Activated T-helper 17 cell treated with anti-CD3 and anti-CD28 coated beads, Interleukin-2, amount 50 U/mL, for 72 hours (primary cell): Measurements from ENCODE around the gene HRNR. TPM values are rescaled to one million over a fixed set of nuclear protein-coding genes. Genes with fewer than 3 reads are reported as not detected.
"Not testable (repeated sequence)": the region's sequence is repeated elsewhere in the genome, so short reads cannot be mapped to it uniquely, and the experiment has no call there.

Source experiments
- ATAC-seq: fragments of 150-1000 bp; cut with Tn5 transposase; replicated peaks from 2 replicates; pipeline ENCODE4 v1.10.0; 2021; ENCODE audit warnings: mild to moderate bottlenecking, moderate library complexity
- H3K27ac Mint-ChIP-seq: one replicate; pipeline ENCODE4 v1.8.0; 2022; ENCODE audit warnings: mixed read lengths
- H3K27me3 Mint-ChIP-seq: one replicate; pipeline ENCODE4 v1.8.0; 2022; ENCODE audit warnings: mixed read lengths
- H3K36me3 Mint-ChIP-seq: one replicate; pipeline ENCODE4 v1.8.0; 2022; ENCODE audit warnings: low read depth, mild to moderate bottlenecking, mixed read lengths
- H3K4me1 Mint-ChIP-seq: one replicate; pipeline ENCODE4 v1.8.0; 2022; ENCODE audit warnings: mixed read lengths
- H3K4me3 Mint-ChIP-seq: one replicate; pipeline ENCODE4 v1.8.0; 2022; ENCODE audit warnings: mild to moderate bottlenecking, mixed read lengths
- H3K9me3 Mint-ChIP-seq: one replicate; pipeline ENCODE4 v1.8.0; 2022; ENCODE audit warnings: mixed read lengths
- total RNA-seq, 2 donors: library from RNA; stranded (reverse); gene quantifications; one replicate each; pipeline ENCODE4 v1.2.3, GENCODE V29; 2022

Gene HRNR
- not detected for total RNA-seq

- H3K27me3 Mint-ChIP-seq: peaks cover 33% of the 10 kb centered on the region
- no peak within 1 kb of the TSS for H3K4me3 Mint-ChIP-seq
- no peak for ATAC-seq
- H3K27ac Mint-ChIP-seq: no peak within 1 kb of the TSS
- peaks cover 1% of the 10 kb centered on the region for H3K9me3 Mint-ChIP-seq
- no peaks in the 10 kb centered on the region for H3K4me1 Mint-ChIP-seq
- H3K36me3 Mint-ChIP-seq: no peaks in the 10 kb centered on the region
Observed at GRCh38 chr1:152224093-152224492, at the start of gene HRNR. TSS of gene HRNR (minus strand) at chr1:152224193. CDS start at chr1:152223253, 940 bp downstream.

GRCh38 chr1:152256394-152256793, 32.4 kb upstream of the HRNR start:
- not testable (repeated sequence) for ATAC-seq, H3K4me3 Mint-ChIP-seq, H3K9me3 Mint-ChIP-seq, H3K36me3 Mint-ChIP-seq, H3K27ac Mint-ChIP-seq, H3K4me1 Mint-ChIP-seq
- H3K27me3 Mint-ChIP-seq: peaks cover 21% of the 10 kb centered on the region

- Mint-ChIP-seq H3K27me3 (peaks cover 25% of the 10 kb centered on the region), H3K4me1 (no peaks in the 10 kb centered on the region), H3K36me3 (no peaks in the 10 kb centered on the region), H3K27ac (no peak overlapping the region), H3K4me3 (no peak overlapping the region), H3K9me3 (no peaks in the 10 kb centered on the region)
- ATAC-seq: no peak
Observed at GRCh38 chr1:152252157-152252556, 28.2 kb upstream of the HRNR start.

DNA sequence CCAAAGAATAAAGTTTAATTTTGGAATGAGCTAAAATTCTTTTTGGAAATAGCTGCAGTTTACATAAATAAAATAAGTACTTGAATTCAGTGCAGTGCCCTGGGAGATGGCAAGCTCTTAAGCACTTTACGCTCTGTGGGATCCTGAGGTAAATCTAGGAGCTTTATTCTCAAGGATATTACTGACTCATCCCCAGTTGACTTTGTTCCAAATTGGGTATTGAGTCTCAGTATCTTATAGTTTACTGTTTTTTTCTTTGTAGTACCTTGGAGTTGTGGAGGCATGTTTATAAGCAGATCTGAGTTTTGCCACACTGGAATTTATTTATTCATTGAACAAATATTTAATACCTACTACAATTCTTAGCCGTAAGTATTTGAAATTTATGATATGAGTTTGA, 27.4 kb upstream of the HRNR start:
- Mint-ChIP-seq H3K9me3 (no peaks in the 10 kb centered on the region), H3K27ac (no peak overlapping the region), H3K4me1 (no peaks in the 10 kb centered on the region), H3K4me3 (no peak overlapping the region), H3K27me3 (peaks cover 29% of the 10 kb centered on the region), H3K36me3 (no peaks in the 10 kb centered on the region)
- no peak for ATAC-seq

- peaks cover 33% of the 10 kb centered on the region for H3K27me3 Mint-ChIP-seq
- no peak for ATAC-seq
Observed at GRCh38 chr1:152247316-152247715, 23.3 kb upstream of the HRNR start.

DNA sequence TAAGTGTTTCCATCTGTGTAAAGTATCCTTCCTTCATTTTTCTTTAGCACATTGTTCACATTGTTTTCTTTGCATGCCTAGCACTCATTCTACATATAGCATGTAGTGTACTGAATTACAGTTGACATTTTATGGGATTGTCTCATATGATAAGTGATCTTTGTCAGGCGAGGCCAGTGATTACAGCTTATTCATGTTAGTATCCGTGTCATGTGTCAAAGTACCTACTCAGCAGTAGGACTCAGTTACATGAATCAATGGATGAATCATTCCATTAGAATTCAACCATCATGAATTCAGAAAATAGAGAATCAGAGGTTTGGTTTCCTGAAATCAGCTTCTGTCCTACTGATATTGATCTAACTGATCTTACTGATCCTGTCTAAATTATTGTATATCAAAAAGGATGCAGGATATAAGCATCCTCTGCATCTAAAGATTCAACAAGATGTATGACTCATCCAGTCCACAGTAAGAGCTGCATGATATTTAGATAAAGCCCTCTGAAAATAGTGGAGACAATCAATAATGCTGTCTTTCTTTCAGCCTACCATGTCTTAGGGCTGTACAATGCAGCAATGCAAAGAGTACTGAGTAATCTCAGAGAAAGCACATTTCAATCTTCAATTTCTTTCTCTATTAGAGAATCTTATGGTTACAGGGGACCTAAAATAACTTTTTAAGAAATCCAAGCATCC, 20.7 kb upstream of the HRNR start:
- H3K27me3 Mint-ChIP-seq: peaks cover 44% of the 10 kb centered on the region
- ATAC-seq: no peak
- no peaks in the 10 kb centered on the region for H3K36me3 Mint-ChIP-seq
- no peaks in the 10 kb centered on the region for H3K4me1 Mint-ChIP-seq
- H3K9me3 Mint-ChIP-seq: peaks cover 4% of the 10 kb centered on the region
- no peak overlapping the region for H3K4me3 Mint-ChIP-seq
- no peak overlapping the region for H3K27ac Mint-ChIP-seq

More at GRCh38 chr1:152247316-152247715, 23.3 kb upstream of the HRNR start:
- Mint-ChIP-seq H3K27ac (no peak overlapping the region), H3K4me3 (no peak overlapping the region), H3K4me1 (no peaks in the 10 kb centered on the region), H3K36me3 (no peaks in the 10 kb centered on the region), H3K9me3 (peaks cover 4% of the 10 kb centered on the region)

- no peak overlapping the region for H3K4me3 Mint-ChIP-seq
- no peaks in the 10 kb centered on the region for H3K36me3 Mint-ChIP-seq
- H3K4me1 Mint-ChIP-seq: no peaks in the 10 kb centered on the region
- no peak overlapping the region for H3K27ac Mint-ChIP-seq
- H3K9me3 Mint-ChIP-seq: no peaks in the 10 kb centered on the region
- peaks cover 27% of the 10 kb centered on the region for H3K27me3 Mint-ChIP-seq
- ATAC-seq: no peak
Observed at GRCh38 chr1:152237093-152237492, 13.1 kb upstream of the HRNR start.

GRCh38 chr1:152228831-152229230, 4.8 kb upstream of the HRNR start:
- Mint-ChIP-seq H3K27me3 (peaks cover 35% of the 10 kb centered on the region), H3K4me1 (no peaks in the 10 kb centered on the region), H3K9me3 (no peaks in the 10 kb centered on the region), H3K4me3 (no peak overlapping the region), H3K36me3 (no peaks in the 10 kb centered on the region), H3K27ac (no peak overlapping the region)
- ATAC-seq: peak; percentile 60

DNA sequence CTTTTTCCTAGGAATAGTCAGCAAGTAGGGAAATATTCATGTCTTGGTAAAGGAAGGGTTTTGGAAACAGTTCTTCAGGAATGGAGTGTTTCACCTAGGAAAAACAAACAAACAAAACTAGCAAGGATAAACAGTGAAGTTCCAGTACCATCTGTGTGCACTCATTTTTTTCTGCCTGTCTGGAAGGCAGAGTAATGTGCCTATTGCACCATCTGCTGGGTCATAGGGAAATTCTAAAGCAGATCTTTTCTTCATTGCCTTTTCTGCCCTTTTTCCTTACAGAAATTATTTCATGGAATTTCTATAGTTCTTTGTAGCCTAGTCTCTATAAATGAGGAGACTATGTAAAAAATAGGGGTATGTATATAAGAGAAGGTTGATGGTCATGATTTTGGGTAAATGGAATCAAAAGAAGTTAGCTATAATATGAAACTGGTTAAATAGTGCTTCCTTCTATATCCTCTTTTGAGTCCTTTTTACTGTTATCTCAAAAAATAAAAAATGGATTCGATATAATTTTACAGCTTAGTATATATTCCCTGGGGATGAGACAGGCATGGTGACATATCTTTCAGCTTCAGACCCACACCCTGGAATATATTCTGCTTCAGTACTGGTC, 3.4 kb upstream of the HRNR start:
- Mint-ChIP-seq H3K4me1 (no peaks in the 10 kb centered on the region), H3K27me3 (peaks cover 35% of the 10 kb centered on the region), H3K9me3 (no peaks in the 10 kb centered on the region), H3K4me3 (no peak overlapping the region), H3K27ac (no peak overlapping the region), H3K36me3 (no peaks in the 10 kb centered on the region)
- ATAC-seq: no peak

DNA sequence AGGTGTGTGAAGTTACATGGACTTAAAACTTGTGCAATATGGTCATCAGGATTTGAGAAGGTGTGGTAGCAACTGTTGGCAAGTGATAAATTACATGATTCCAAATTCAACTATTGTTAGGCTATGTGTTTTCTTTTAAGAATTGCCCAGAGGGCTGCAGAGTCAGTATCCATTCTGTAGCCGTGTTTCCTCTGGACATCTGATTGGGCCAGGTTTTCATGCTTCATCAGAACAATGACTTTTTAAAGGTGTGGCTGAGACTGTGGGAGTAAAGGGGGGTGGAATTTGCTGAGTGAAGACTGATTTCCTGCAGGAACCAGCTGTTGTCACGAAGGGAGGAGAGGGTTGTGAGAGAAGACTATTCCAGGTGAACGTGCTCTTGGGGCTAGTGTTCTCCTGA, 1.7 kb upstream of the HRNR start:
- H3K4me1 Mint-ChIP-seq: no peaks in the 10 kb centered on the region

DNA sequence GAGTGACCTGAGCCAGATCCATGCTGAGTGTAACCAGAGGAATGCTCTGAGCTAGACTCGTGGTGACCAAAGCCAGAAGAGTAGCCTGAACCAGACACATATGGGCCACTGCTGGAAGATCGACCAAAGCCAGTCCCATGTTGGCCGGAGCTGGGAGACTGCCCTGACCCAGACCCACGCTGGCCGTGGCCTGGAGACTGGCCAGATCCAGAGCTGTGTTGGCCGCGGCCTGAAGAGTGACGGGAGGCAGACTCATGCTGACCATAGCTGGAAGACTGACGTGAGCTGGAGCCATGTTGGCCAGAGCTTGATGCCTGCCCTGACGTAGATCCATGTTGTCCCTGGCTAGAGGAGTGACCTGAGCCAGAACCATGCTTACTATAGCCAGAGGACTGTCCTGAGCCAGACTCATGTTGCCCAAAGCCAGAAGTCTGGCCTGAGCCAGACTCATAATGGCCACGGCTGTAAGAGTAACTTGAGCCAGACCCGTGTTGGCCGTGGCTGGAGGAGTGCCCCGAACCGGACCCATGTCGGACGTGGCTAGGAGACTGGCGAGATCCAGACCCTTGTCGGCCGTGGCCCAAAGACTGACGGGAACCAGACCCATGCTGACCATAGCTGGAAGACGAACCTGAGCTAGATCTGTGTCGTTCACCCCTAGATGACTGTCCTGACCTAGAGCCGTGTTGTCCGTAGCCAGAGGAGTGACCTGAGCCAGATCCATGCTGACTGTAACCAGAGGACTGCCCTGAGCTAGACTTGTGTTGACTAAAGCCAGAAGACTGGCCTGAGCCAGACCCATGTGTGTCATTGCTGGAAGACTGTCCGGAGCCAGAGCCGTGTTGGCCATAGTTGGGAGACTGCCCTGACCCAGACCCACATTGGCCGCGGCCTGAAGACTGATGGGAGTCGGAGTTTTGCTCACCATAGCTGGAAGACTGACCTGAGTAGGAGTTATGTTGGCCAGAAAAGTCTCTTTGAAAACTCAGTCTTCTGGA, 3.5 kb downstream of the HRNR start:
- no peak for ATAC-seq
- Mint-ChIP-seq H3K9me3 (peaks cover 7% of the 10 kb centered on the region), H3K27me3 (peaks cover 16% of the 10 kb centered on the region), H3K4me1 (no peaks in the 10 kb centered on the region), H3K36me3 (no peaks in the 10 kb centered on the region), H3K27ac (no peak overlapping the region), H3K4me3 (no peak overlapping the region)

More for the DNA sequence above, 1.7 kb upstream of the HRNR start:
- Mint-ChIP-seq H3K36me3 (no peaks in the 10 kb centered on the region), H3K9me3 (no peaks in the 10 kb centered on the region), H3K27me3 (peaks cover 36% of the 10 kb centered on the region), H3K4me3 (no peak overlapping the region), H3K27ac (no peak overlapping the region)
- no peak for ATAC-seq

- not testable (repeated sequence) for H3K36me3 Mint-ChIP-seq, ATAC-seq, H3K27me3 Mint-ChIP-seq, H3K27ac Mint-ChIP-seq, H3K4me1 Mint-ChIP-seq, H3K9me3 Mint-ChIP-seq, H3K4me3 Mint-ChIP-seq
Observed at GRCh38 chr1:152219438-152219837, 4.6 kb downstream of the HRNR start.

DNA sequence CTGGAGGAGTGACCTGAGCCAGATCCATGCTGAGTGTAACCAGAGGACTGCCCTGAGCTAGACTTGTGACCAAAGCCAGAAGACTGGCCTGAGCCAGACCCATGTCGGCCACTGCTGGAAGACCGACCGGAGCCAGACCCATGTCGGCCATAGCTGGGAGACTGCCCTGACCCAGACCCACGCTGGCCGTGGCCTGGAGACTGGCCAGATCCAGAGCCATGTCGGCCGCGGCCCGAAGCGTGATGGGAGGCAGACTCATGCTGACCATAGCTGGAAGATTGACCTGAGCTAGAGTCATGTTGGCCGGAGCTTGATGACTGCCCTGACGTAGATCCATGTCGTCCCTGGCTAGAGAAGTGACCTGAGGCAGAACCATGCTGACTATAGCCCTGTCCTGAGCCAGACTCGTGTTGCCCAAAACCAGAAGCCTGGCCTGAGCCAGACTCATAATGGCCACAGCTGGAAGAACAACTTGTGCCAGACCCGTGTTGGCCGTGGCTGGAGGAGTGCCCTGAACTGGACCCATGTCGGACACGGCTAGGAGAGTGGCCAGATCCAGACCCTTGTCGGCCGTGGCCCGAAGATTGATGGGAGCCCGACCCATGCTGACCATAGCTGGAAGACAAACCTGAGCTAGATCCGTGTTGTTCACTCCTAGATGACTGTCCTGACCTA, 5.1 kb downstream of the HRNR start:
- Mint-ChIP-seq H3K9me3 (peaks cover 7% of the 10 kb centered on the region), H3K27me3 (peaks cover 9% of the 10 kb centered on the region), H3K4me3 (no peak overlapping the region), H3K36me3 (no peaks in the 10 kb centered on the region), H3K4me1 (no peaks in the 10 kb centered on the region), H3K27ac (no peak overlapping the region)
- no peak for ATAC-seq

DNA sequence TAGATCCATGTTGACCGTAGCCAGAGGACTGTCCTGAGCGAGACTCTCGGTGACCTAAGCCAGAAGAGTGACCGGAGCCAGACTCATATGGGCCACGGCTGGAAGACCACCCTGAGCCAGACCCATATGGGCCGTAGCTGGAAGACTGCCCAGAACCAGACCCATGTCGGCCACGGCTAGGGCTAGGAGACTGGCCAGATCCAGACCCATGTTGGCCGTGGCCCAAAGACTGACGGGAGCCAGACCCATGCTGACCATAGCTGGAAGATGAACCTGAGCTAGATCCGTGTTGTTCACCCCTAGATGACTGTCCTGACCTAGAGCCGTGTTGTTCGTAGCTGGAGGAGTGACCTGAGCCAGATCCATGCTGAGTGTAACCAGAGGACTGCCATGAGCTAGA, 8.4 kb downstream of the HRNR start:
- not testable (repeated sequence) for H3K27ac Mint-ChIP-seq, H3K9me3 Mint-ChIP-seq, H3K4me1 Mint-ChIP-seq, ATAC-seq, H3K36me3 Mint-ChIP-seq, H3K27me3 Mint-ChIP-seq, H3K4me3 Mint-ChIP-seq
